HG03066 (cell line): ENCODE results near the gene STRBP.
"Not testable (repeated sequence)": the region's sequence is repeated elsewhere in the genome, so short reads cannot be mapped to it uniquely, and the experiment has no call there.

Source experiments
- ATAC-seq: cut with Tn5 transposase; IDR thresholded peaks from one replicate; pipeline ENCODE4 v1.9.1; 2021; ENCODE audit warnings: low read depth; ENCODE audit not compliant: unreplicated experiment

Gene STRBP

GRCh38 chr9:123283455-123283854 lies 15.1 kb upstream of the STRBP start:
- ATAC-seq: no peak

- no peak for ATAC-seq
These were observed 14.6 kb upstream of the STRBP start for GRCh38 chr9:123283048-123283408.

GRCh38 chr9:123282362-123283047 lies 14.1 kb upstream of the STRBP start:
- no peak for ATAC-seq

- no peak for ATAC-seq
These were observed 13.4 kb upstream of the STRBP start for GRCh38 chr9:123281659-123282350.

GRCh38 chr9:123278879-123279493 lies 10.6 kb upstream of the STRBP start:
- not testable (repeated sequence) for ATAC-seq

- ATAC-seq: no peak
These were observed 10.0 kb upstream of the STRBP start for GRCh38 chr9:123278361-123278760.

GRCh38 chr9:123276551-123276950 lies 8.2 kb upstream of the STRBP start:
- no peak for ATAC-seq

GRCh38 chr9:123271133-123271532 lies 2.7 kb upstream of the STRBP start:
- not testable (repeated sequence) for ATAC-seq

- no peak for ATAC-seq
These were observed 895 bp upstream of the STRBP start for GRCh38 chr9:123269281-123269680.

GRCh38 chr9:123268199-123268464 lies 254 bp downstream of the STRBP start:
- ATAC-seq: no peak

- no peak for ATAC-seq
These were observed 746 bp downstream of the STRBP start for GRCh38 chr9:123267481-123268198.

- no peak for ATAC-seq
These were observed 1.6 kb downstream of the STRBP start for GRCh38 chr9:123266655-123267399.

GRCh38 chr9:123265833-123266232 lies 2.6 kb downstream of the STRBP start:
- no peak for ATAC-seq

- no peak for ATAC-seq
These were observed 5.2 kb downstream of the STRBP start for GRCh38 chr9:123263227-123263626.

GRCh38 chr9:123262338-123262737 lies 6.0 kb downstream of the STRBP start:
- no peak for ATAC-seq

- ATAC-seq: no peak
These were observed 7.2 kb downstream of the STRBP start for GRCh38 chr9:123261006-123261677.

- no peak for ATAC-seq
These were observed 8.0 kb downstream of the STRBP start for GRCh38 chr9:123260340-123260739.

GRCh38 chr9:123257276-123257675 lies 11.1 kb downstream of the STRBP start:
- ATAC-seq: no peak

- ATAC-seq: no peak
These were observed 12.7 kb downstream of the STRBP start for GRCh38 chr9:123255718-123256117.

GRCh38 chr9:123253204-123253603 lies 15.2 kb downstream of the STRBP start:
- no peak for ATAC-seq
